ENCODE results near the gene KRTAP10-3.

KRTAP10-3 gene

DNA sequence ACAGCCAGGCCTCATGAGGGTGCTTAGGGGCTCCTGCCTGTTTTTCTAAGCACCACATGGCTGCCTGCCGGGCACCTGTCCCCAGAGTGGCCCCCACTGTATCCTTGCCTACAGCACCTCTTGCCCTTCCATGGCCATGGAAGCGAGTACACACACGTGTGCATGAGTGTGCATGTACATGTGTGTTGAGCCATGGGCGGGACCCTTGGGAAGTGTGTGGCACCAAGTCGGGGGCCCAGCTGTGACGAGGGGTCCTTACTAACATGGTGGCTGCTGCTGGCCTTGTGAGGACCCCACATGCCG, 44.4 kb downstream of the KRTAP10-3 start:
- no peaks in the 10 kb centered on the region for H3F3A ChIP-seq (ENCODE audit: insufficient read depth)
- no peak overlapping the region for H3K9ac ChIP-seq (ENCODE audit: low read length)
- TF ChIP-seq EZH2phosphoT487 (conservative IDR thresholded peaks at IDR 0.05; ENCODE audit: low read length) = no peak
- TF ChIP-seq, protein P1, sequence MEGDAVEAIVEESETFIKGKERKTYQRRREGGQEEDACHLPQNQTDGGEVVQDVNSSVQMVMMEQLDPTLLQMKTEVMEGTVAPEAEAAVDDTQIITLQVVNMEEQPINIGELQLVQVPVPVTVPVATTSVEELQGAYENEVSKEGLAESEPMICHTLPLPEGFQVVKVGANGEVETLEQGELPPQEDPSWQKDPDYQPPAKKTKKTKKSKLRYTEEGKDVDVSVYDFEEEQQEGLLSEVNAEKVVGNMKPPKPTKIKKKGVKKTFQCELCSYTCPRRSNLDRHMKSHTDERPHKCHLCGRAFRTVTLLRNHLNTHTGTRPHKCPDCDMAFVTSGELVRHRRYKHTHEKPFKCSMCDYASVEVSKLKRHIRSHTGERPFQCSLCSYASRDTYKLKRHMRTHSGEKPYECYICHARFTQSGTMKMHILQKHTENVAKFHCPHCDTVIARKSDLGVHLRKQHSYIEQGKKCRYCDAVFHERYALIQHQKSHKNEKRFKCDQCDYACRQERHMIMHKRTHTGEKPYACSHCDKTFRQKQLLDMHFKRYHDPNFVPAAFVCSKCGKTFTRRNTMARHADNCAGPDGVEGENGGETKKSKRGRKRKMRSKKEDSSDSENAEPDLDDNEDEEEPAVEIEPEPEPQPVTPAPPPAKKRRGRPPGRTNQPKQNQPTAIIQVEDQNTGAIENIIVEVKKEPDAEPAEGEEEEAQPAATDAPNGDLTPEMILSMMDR (IDR thresholded peaks at IDR 0.05; ENCODE audit: insufficient read depth, low read length, poor library complexity, severe bottlenecking) = no peak
- no peaks in the 10 kb centered on the region for H4K20me1 ChIP-seq (ENCODE audit: low read depth, low read length)
- H3K4me2 ChIP-seq (ENCODE audit: low read depth, low read length, poor library complexity, severe bottlenecking) = no peak overlapping the region
- no peaks in the 10 kb centered on the region for H3K9me2 ChIP-seq (replicated peaks; ENCODE audit: insufficient read depth, low read length)
- H3K79me2 ChIP-seq (ENCODE audit: insufficient read depth, low read length) = no peaks in the 10 kb centered on the region
- no peak overlapping the region for H2AFZ ChIP-seq (ENCODE audit: low read depth, low read length, severe bottlenecking)
- no peak overlapping the region for H3K27ac ChIP-seq (ENCODE audit: low read depth, low read length)
- no peaks in the 10 kb centered on the region for H3K36me3 ChIP-seq (ENCODE audit: low read length)
- H3K27me3 ChIP-seq (ENCODE audit: low read length) = no peaks in the 10 kb centered on the region
- no peaks in the 10 kb centered on the region for H3K9me3 ChIP-seq (ENCODE audit: insufficient read depth, low read length)
- no peak overlapping the region for H3K4me3 ChIP-seq (ENCODE audit: insufficient read depth, low read length, poor library complexity, severe bottlenecking)

GRCh38 chr21:44513389-44514217, 45.0 kb downstream of the KRTAP10-3 start:
- TF ChIP-seq EZH2phosphoT487 (conservative IDR thresholded peaks at IDR 0.05; ENCODE audit: low read length) = no peak
- TF ChIP-seq, protein P1 (IDR thresholded peaks at IDR 0.05; ENCODE audit: insufficient read depth, low read length, poor library complexity, severe bottlenecking) = no peak
- Histone ChIP-seq H3K79me2 (ENCODE audit: insufficient read depth, low read length) (no peaks in the 10 kb centered on the region), H3F3A (ENCODE audit: insufficient read depth) (no peaks in the 10 kb centered on the region)

GRCh38 chr21:44512496-44513388, 45.9 kb downstream of the KRTAP10-3 start:
- Histone ChIP-seq H3K79me2 (ENCODE audit: insufficient read depth, low read length) (no peaks in the 10 kb centered on the region), H3K27me3 (ENCODE audit: low read length) (no peaks in the 10 kb centered on the region), H3F3A (ENCODE audit: insufficient read depth) (no peaks in the 10 kb centered on the region)

More at GRCh38 chr21:44513389-44514217, 45.0 kb downstream of the KRTAP10-3 start:
- Histone ChIP-seq H3K27me3 (ENCODE audit: low read length) (no peaks in the 10 kb centered on the region), H3K4me3 (ENCODE audit: insufficient read depth, low read length, poor library complexity, severe bottlenecking) (no peak overlapping the region), H2AFZ (ENCODE audit: low read depth, low read length, severe bottlenecking) (no peak overlapping the region), H3K36me3 (ENCODE audit: low read length) (no peaks in the 10 kb centered on the region), H3K9me2 (replicated peaks; ENCODE audit: insufficient read depth, low read length) (no peaks in the 10 kb centered on the region), H3K9me3 (ENCODE audit: insufficient read depth, low read length) (no peaks in the 10 kb centered on the region), H3K9ac (ENCODE audit: low read length) (no peak overlapping the region), H4K20me1 (ENCODE audit: low read depth, low read length) (no peaks in the 10 kb centered on the region), H3K27ac (ENCODE audit: low read depth, low read length) (no peak overlapping the region), H3K4me2 (ENCODE audit: low read depth, low read length, poor library complexity, severe bottlenecking) (no peak overlapping the region)

More at GRCh38 chr21:44512496-44513388, 45.9 kb downstream of the KRTAP10-3 start:
- no peak overlapping the region for H3K27ac ChIP-seq (ENCODE audit: low read depth, low read length)
- no peak overlapping the region for H3K4me3 ChIP-seq (ENCODE audit: insufficient read depth, low read length, poor library complexity, severe bottlenecking)
- TF ChIP-seq, protein P1 (IDR thresholded peaks at IDR 0.05; ENCODE audit: insufficient read depth, low read length, poor library complexity, severe bottlenecking) = no peak
- no peak for TF ChIP-seq EZH2phosphoT487 (conservative IDR thresholded peaks at IDR 0.05; ENCODE audit: low read length)
- no peaks in the 10 kb centered on the region for H3K9me3 ChIP-seq (ENCODE audit: insufficient read depth, low read length)
- no peaks in the 10 kb centered on the region for H3K9me2 ChIP-seq (replicated peaks; ENCODE audit: insufficient read depth, low read length)
- H3K4me2 ChIP-seq (ENCODE audit: low read depth, low read length, poor library complexity, severe bottlenecking) = no peak overlapping the region
- no peaks in the 10 kb centered on the region for H3K36me3 ChIP-seq (ENCODE audit: low read length)
- no peaks in the 10 kb centered on the region for H4K20me1 ChIP-seq (ENCODE audit: low read depth, low read length)
- no peak overlapping the region for H3K9ac ChIP-seq (ENCODE audit: low read length)
- H2AFZ ChIP-seq (ENCODE audit: low read depth, low read length, severe bottlenecking) = no peak overlapping the region
